C4-2B (cell line): ENCODE measurements around the gene MAP3K6.
"Not testable (repeated sequence)": the region's sequence is repeated elsewhere in the genome, so short reads cannot be mapped to it uniquely, and the experiment has no call there.

Source experiments
- H3K27ac ChIP-seq: fragments of 450-650 bp; 2 replicates; pipeline ENCODE4 v1.5.1; 2017
- ZFX ChIP-seq: fragments of 450-650 bp; IDR thresholded peaks from 2 replicates; pipeline ENCODE4 v1.6.1; 2017
- TF ChIP-seq, protein P1 (sequence below): fragments of 450-650 bp; conservative IDR thresholded peaks from 2 replicates; pipeline ENCODE4 v1.5.1; 2017; ENCODE audit warnings: mild to moderate bottlenecking

Gene MAP3K6

DNA sequence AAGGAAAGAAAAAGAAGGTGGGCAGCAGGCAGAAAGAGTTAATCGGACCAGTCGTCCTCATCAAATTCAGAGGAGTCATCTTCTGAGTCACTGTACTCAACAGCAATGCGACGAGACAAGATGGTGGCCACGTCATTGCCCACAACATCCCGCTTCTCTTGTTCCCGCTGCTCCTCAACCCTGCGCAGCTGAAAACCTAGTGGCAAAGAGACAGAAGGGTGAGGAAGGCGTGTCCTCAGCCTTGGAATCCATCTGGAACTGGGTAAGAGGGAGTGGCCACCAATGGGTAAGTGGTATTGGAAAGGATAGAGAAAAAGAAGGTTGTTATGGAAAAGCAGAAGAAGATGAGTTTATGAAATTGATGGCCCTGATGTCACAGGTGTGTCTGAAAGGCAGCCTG is 41.4 kb upstream of the MAP3K6 start:
- TF ChIP-seq, protein P1, sequence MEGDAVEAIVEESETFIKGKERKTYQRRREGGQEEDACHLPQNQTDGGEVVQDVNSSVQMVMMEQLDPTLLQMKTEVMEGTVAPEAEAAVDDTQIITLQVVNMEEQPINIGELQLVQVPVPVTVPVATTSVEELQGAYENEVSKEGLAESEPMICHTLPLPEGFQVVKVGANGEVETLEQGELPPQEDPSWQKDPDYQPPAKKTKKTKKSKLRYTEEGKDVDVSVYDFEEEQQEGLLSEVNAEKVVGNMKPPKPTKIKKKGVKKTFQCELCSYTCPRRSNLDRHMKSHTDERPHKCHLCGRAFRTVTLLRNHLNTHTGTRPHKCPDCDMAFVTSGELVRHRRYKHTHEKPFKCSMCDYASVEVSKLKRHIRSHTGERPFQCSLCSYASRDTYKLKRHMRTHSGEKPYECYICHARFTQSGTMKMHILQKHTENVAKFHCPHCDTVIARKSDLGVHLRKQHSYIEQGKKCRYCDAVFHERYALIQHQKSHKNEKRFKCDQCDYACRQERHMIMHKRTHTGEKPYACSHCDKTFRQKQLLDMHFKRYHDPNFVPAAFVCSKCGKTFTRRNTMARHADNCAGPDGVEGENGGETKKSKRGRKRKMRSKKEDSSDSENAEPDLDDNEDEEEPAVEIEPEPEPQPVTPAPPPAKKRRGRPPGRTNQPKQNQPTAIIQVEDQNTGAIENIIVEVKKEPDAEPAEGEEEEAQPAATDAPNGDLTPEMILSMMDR, result no peak
- no peak for TF ChIP-seq ZFX
- H3K27ac ChIP-seq, result no peak overlapping the region

DNA sequence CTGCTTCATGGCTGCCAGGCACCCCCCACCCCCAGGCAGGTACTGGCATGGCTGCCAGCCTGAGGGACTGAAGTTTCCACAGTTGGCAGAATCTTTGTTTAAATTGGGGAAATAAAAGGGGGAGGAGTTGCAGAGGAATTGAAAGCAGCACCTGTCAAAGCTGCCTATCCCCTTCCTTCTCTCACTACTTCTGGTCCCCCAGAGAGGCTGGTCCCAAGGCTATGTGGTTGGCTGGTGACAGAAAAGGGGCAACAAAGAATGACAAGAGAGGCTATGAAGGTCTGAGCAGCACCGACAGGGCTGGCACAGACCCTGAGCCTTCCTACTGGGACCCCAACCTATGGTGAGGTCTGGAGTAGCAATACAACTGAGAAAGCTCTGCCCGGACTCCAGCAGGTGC is 40.0 kb upstream of the MAP3K6 start:
- not testable (repeated sequence) for H3K27ac ChIP-seq

DNA sequence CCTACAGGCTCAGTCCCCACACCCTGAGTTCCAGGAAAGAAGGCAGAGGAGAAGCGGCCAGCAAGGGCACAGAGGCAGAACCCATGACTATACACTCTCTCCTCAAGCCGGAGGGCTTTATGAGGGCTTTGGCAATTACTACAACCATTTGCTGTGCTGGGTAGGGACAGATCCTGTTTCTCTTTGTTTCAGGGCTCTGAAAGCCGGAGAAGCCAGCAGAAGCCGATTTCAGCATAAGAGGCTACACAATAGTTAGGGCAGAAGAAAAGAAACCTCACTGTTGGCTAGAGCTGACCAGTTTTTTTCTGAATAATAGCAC is 39.6 kb upstream of the MAP3K6 start:
- TF ChIP-seq, protein P1, result no peak
- TF ChIP-seq ZFX, result no peak
- H3K27ac ChIP-seq, result no peak overlapping the region

DNA sequence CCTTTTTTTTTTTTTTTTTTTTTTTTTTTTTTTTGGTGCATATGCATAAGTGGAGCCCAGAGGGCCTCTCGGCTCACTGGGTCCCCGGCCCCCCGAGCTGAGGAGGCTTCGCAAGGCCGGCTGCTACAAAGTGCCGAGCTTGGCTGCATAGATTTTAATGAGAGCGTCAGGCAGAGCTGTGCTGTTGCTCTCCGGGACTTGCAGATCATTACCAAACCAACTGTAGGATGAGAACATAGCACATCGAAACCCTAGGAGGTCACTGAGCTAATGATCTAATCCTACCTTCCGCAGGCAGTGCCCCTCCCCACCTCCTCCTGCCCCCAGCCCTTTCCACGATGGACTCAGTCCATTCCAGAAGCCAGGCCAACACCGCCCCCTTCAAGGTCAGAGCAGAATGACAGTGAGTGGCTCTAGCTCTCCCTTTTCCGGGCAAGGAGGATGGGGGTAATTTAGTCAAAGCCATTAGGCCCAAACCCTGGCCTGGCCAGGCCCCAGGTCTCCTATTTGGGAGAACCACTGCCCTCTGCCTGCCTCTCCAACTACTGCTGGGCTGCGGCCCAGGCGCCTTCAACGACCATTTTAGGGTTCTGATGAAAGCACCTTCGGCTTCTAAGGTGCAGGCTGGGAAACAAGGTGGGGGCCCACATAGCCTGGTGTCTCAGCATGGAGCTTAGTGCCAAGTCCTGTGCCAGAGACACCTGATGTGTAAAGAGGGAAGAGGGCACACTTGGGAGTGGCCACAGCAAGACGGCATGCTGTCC is 39.0 kb upstream of the MAP3K6 start:
- not testable (repeated sequence) for H3K27ac ChIP-seq

DNA sequence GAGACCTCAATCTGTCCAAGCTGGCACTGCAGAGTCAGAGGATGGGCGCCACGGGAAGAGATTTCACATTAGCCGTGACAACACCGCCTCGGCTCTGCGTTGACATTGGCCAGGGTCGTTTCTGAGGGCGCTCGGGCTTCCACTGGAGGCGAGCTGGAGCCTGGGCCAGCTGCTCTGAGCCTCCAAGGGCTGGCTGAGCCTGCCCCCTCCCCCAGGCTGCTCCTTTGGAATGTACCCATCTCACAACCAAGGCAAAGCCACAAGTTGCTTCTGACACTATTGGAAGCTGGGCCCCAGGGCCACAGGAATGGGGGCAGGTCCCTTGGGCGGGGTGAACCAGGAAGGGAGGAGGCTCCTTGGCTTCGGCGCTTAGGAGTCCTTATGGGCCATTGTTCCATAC is 38.3 kb upstream of the MAP3K6 start:
- no peak overlapping the region for H3K27ac ChIP-seq

DNA sequence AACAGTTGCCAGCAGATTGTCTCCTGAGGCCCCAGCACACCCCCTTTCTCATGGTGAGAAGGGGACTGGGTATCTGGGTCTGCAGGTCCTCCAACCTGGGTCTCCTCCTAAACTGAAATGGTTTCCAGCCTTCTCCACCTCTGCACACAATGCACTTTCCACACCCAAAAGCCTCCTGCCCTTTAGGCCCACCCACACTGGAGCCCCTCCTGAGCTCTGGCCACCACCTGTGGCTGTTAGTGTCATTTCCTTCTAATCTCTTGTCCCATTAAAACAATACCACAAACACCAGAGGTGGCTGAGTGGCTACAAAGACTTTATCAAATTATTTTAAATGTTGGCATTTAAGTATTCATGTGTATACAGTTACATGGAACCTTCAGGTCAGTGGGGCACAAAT is 37.2 kb upstream of the MAP3K6 start:
- no peak overlapping the region for H3K27ac ChIP-seq
- TF ChIP-seq, protein P1, result no peak
- no peak for TF ChIP-seq ZFX

More for the DNA sequence above, 38.3 kb upstream of the MAP3K6 start:
- no peak for TF ChIP-seq ZFX
- TF ChIP-seq, protein P1, result no peak

DNA sequence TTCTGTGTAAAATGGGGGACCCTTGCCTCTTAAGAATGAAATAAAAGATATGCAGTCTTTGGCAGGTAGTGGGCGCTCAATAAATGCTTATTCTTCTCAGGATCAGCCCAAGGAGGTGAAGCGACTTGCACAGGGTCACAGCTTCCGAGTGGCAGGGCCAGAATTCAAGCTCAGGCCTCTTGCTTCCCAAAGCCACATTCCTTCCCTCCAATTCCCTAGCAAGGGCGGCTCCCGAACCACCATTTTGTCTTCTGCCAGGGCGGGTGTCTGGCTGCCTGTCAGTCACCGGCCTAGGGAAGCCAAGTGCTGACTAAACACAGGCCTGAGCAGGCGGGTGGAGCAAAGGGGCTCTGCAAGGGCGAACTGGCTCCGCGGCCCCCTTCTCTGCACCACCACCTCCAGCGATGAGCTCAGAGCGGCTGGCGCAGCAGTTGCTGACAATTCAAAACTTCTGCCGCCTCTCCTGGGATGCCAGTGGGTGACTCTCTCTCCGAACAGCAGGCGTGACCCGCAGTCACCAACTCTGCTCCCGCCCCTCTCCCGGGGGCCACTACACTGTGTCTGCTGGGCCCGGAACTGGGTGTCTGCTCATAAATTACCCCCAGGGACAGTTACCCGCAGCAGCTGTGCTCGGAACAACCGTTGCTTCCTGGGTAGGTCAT is 36.4 kb upstream of the MAP3K6 start:
- no peak for TF ChIP-seq ZFX
- TF ChIP-seq, protein P1, result no peak
- no peak overlapping the region for H3K27ac ChIP-seq

DNA sequence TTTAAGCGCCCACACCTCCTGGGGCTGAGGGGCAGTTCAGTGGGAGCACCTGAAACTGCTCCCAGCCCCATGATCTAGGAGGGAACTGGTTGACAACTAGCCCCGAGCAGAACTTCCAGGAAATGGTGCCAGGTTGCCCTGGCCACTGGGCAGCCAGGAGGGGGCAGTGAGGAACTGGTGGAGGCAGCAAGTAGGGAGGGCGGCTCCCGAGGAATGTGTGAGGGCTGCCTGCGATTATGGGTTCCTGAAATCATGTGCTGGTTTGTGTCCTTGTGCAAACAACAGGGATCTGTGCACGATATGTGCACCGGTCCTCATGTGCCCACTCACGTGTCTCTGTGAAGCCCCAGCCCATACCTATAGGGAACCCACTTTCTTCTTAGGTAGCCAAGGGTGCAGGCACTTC is 35.6 kb upstream of the MAP3K6 start:
- no peak overlapping the region for H3K27ac ChIP-seq
- no peak for TF ChIP-seq ZFX
- TF ChIP-seq, protein P1, result no peak; the same call in 1 of the 2 replicates
